GM23248 (cell line): ENCODE results near the gene ZNF718. TPM values are rescaled to one million over a fixed set of nuclear protein-coding genes. Genes with fewer than 3 reads are reported as not detected.
"Not testable (repeated sequence)": the region's sequence is repeated elsewhere in the genome, so short reads cannot be mapped to it uniquely, and the experiment has no call there.

ENCODE experiments used
- DNase-seq: peaks from one replicate; pipeline ENCODE4 v3.0.0-alpha.2; 2015
- H2AFZ ChIP-seq: fragments of 200-600 bp; sonication (generic); 2 replicates; pipeline ENCODE4 v1.6.1; 2016; ENCODE audit warnings: antibody characterized with exemption
- H3F3A ChIP-seq: fragments of 200-600 bp; sonication (generic); 2 replicates; pipeline ENCODE4 v1.6.1; 2016; ENCODE audit warnings: mild to moderate bottlenecking, antibody characterized with exemption, mixed run types; ENCODE audit not compliant: insufficient read depth
- H3K27ac ChIP-seq: fragments of 200-600 bp; sonication (generic); 2 replicates; pipeline ENCODE4 v1.5.1; 2016; ENCODE audit warnings: mild to moderate bottlenecking
- H3K27me3 ChIP-seq: fragments of 200-600 bp; sonication (generic); replicated peaks from 2 replicates; pipeline ENCODE4 v1.6.1; 2016; ENCODE audit warnings: mild to moderate bottlenecking; ENCODE audit not compliant: insufficient read depth
- H3K36me3 ChIP-seq: fragments of 200-600 bp; sonication (generic); 2 replicates; pipeline ENCODE4 v1.6.1; 2016; ENCODE audit warnings: low read depth, mild to moderate bottlenecking
- H3K4me1 ChIP-seq: fragments of 200-600 bp; sonication (generic); 2 replicates; pipeline ENCODE4 v1.6.1; 2016; ENCODE audit warnings: mild to moderate bottlenecking; ENCODE audit not compliant: insufficient read depth
- H3K4me2 ChIP-seq: fragments of 200-600 bp; sonication (generic); one replicate; pipeline ENCODE4 v1.6.1; 2016; ENCODE audit warnings: mild to moderate bottlenecking; ENCODE audit not compliant: unreplicated experiment
- H3K4me3 ChIP-seq: fragments of 200-600 bp; sonication (generic); 2 replicates; pipeline ENCODE4 v1.5.1; 2016; ENCODE audit warnings: mild to moderate bottlenecking
- H3K79me2 ChIP-seq: fragments of 200-600 bp; sonication (generic); 2 replicates; pipeline ENCODE4 v1.6.1; 2016; ENCODE audit warnings: mild to moderate bottlenecking; ENCODE audit not compliant: insufficient read depth
- H3K9ac ChIP-seq: fragments of 200-600 bp; sonication (generic); 2 replicates; pipeline ENCODE4 v1.6.1; 2016; ENCODE audit warnings: mild to moderate bottlenecking
- H3K9me2 ChIP-seq: fragments of 200-600 bp; sonication (generic); 2 replicates; pipeline ENCODE4 v1.6.1; 2016; ENCODE audit warnings: mixed run types, mild to moderate bottlenecking, moderate library complexity; ENCODE audit not compliant: insufficient read depth
- H3K9me3 ChIP-seq: fragments of 200-600 bp; sonication (generic); one replicate; pipeline ENCODE4 v1.6.1; 2017; ENCODE audit warnings: low read depth
- H4K20me1 ChIP-seq: fragments of 200-600 bp; sonication (generic); 2 replicates; pipeline ENCODE4 v1.6.0; 2016; ENCODE audit not compliant: insufficient read depth
- EZH2 ChIP-seq: fragments of 200-600 bp; sonication (generic); IDR thresholded peaks from 2 replicates; pipeline ENCODE4 v1.6.1; 2018; ENCODE audit warnings: antibody characterized with exemption, mild to moderate bottlenecking; ENCODE audit not compliant: insufficient read depth, poor library complexity, severe bottlenecking
- EZH2phosphoT487 ChIP-seq: fragments of 200-600 bp; sonication (generic); IDR thresholded peaks from 2 replicates; pipeline ENCODE4 v1.6.1; 2018; ENCODE audit warnings: antibody characterized with exemption, moderate library complexity, mild to moderate bottlenecking, low read depth; ENCODE audit not compliant: insufficient read depth
- WGBS, 2 experiments: methylation state at CpG; one replicate each; pipeline ENCODE4 v1.1.6; 2015 to 2017; ENCODE audit warnings: low lambda C conversion rate in 2 of 2, low coverage in 1 of 2; ENCODE audit errors: missing lambda C conversion rate in 2 of 2; 5-methylcytosine and 5-hydroxymethylcytosine counted together
- in situ Hi-C: fragments of 300-500 bp; cut with MboI; formaldehyde crosslinking; loops from 2 replicates; pipeline ENCODE4 v1.15.0; 2020
- polyA plus RNA-seq: library from polyadenylated mRNA; unstranded; fragments of >200 nt; fragmentation: Nextera tagmentation; extraction: Ambion mirVana; gene quantifications from 2 replicates; pipeline ENCODE4 v1.2.1, GENCODE V29; 2016
- total RNA-seq: library from RNA; depleted of rRNA; stranded (reverse); fragments of >200 nt; shearing (Covaris generic); gene quantifications from 2 replicates; pipeline ENCODE4 v1.2.3, GENCODE V29; 2014

ZNF718 gene
- total and polyA plus RNA-seq, 2 experiments from 2014 or later = 2.7 to 5.8 TPM

- Histone ChIP-seq H3K4me1 (no peaks in the 10 kb centered on the region; the same call in 1 of the 2 replicates), H3K36me3 (peaks cover 2% of the 10 kb centered on the region), H3K27ac (no peak overlapping the region), H3K9me3 (no peaks in the 10 kb centered on the region), H3F3A (peaks cover 4% of the 10 kb centered on the region; the same call in 1 of the 2 replicates), H3K4me3 (no peak overlapping the region), H2AFZ (no peak overlapping the region), H3K79me2 (peaks cover 17% of the 10 kb centered on the region), H3K27me3 (no peaks in the 10 kb centered on the region), H3K9ac (no peak overlapping the region), H3K4me2 (no peak overlapping the region), H4K20me1 (no peaks in the 10 kb centered on the region), H3K9me2 (no peaks in the 10 kb centered on the region)
- WGBS, 2 experiments = 33 to 45% methylated on average over 7 of the region's 7 CpGs
- in situ Hi-C loops = no loop called here
- TF ChIP-seq EZH2phosphoT487 = no peak
- no peak for TF ChIP-seq EZH2
- no peak for DNase-seq
Observed at GRCh38 chr4:121408-122084, 2.8 kb upstream of the ZNF718 start.

DNA sequence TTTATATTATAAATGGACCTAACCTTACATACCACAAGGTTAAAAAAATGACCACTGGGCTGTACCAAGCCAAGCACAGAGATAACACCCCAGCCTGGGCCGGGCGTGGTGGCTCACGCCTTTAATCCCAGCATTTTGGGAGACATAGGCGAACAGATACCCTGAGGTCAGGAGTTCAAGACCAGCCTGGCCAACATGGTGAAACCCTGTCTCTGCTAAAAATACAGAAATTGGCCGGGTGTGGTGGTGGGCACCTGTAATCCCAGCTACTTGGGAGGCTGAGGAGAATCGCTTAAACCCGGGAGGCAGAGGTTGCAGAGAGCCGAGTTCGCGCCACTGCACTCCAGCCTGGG lies 403 bp upstream of the ZNF718 start:
- peaks cover 41% of the 10 kb centered on the region for H3K79me2 ChIP-seq
- H3K4me1 ChIP-seq, H3K9me2 ChIP-seq, DNase-seq, in situ Hi-C loops, H3K9me3 ChIP-seq, H3F3A ChIP-seq, H3K27me3 ChIP-seq, H4K20me1 ChIP-seq: not testable (repeated sequence)
- H3K9ac ChIP-seq = peak overlapping the region; percentile 87
- WGBS, 2 experiments = 44 to 49% methylated on average over 10 of the region's 10 CpGs
- peak overlapping the region; percentile 95 for H2AFZ ChIP-seq
- H3K4me3 ChIP-seq = peak overlapping the region; percentile 86
- H3K4me2 ChIP-seq = peak overlapping the region; percentile 74
- H3K36me3 ChIP-seq = peaks cover 23% of the 10 kb centered on the region
- H3K27ac ChIP-seq = peak overlapping the region; percentile 81

GRCh38 chr4:125091-125771 lies 930 bp downstream of the ZNF718 start:
- H3K79me2 ChIP-seq = peaks cover 46% of the 10 kb centered on the region
- no peaks in the 10 kb centered on the region; the same call in 1 of the 2 replicates for H3K4me1 ChIP-seq
- H3K9ac ChIP-seq = peak overlapping the region; percentile 87
- peak overlapping the region; percentile 86 for H3K4me3 ChIP-seq
- in situ Hi-C loops = no loop called here
- no peaks in the 10 kb centered on the region for H3K9me3 ChIP-seq
- H3K27me3 ChIP-seq = no peaks in the 10 kb centered on the region
- 4 to 7% methylated on average over 26 to 28 of the region's 30 CpGs for WGBS, 2 experiments
- TF ChIP-seq EZH2phosphoT487 = no peak
- no peak for TF ChIP-seq EZH2
- peaks cover 4% of the 10 kb centered on the region; the same call in 1 of the 2 replicates for H3F3A ChIP-seq
- no peaks in the 10 kb centered on the region for H4K20me1 ChIP-seq
- H3K36me3 ChIP-seq = peaks cover 23% of the 10 kb centered on the region
- no peaks in the 10 kb centered on the region for H3K9me2 ChIP-seq
- peak overlapping the region; percentile 74 for H3K4me2 ChIP-seq
- peak overlapping the region; percentile 95 for H2AFZ ChIP-seq
- DNase-seq = peak; percentile 73
- peak overlapping the region; percentile 81 for H3K27ac ChIP-seq

- Histone ChIP-seq H3K9me2 (no peaks in the 10 kb centered on the region), H3K79me2 (peaks cover 46% of the 10 kb centered on the region), H3K4me2 (peak overlapping the region; percentile 74), H3F3A (peaks cover 4% of the 10 kb centered on the region; the same call in 1 of the 2 replicates), H3K4me1 (no peaks in the 10 kb centered on the region; the same call in 1 of the 2 replicates), H3K9me3 (no peaks in the 10 kb centered on the region), H3K27ac (no peak overlapping the region), H3K4me3 (peak overlapping the region; percentile 86), H3K9ac (peak overlapping the region; percentile 87), H3K36me3 (peaks cover 23% of the 10 kb centered on the region), H3K27me3 (no peaks in the 10 kb centered on the region), H4K20me1 (no peaks in the 10 kb centered on the region), H2AFZ (peak overlapping the region; percentile 95)
- DNase-seq = no peak
- TF ChIP-seq EZH2 (no peak), EZH2phosphoT487 (no peak)
- in situ Hi-C loops = no loop called here
- 68 to 70% methylated on average over 5 of the region's 5 CpGs for WGBS, 2 experiments
Observed at GRCh38 chr4:125833-126232, 1.5 kb downstream of the ZNF718 start.
